H9 (cell line): ENCODE data around the gene COPRS. TPM values are rescaled to one million over a fixed set of nuclear protein-coding genes. Genes with fewer than 3 reads are reported as not detected.

Source experiments
- DNase-seq: peaks from one replicate; pipeline ENCODE4 v3.0.0-alpha.2; 2017
- H2AFZ ChIP-seq: one replicate; pipeline ENCODE4 v1.6.1; 2013; ENCODE audit warnings: mild to moderate bottlenecking, low read length, control low read depth, moderate library complexity
- H2AK5ac ChIP-seq: 2 replicates; pipeline ENCODE4 v1.6.1; 2013; ENCODE audit warnings: low read length, control low read depth, mixed read lengths; ENCODE audit not compliant: insufficient read length
- H2BK120ac ChIP-seq: one replicate; pipeline ENCODE4 v1.6.1; 2013; ENCODE audit warnings: low read depth, mild to moderate bottlenecking, low read length, control low read depth, inconsistent platforms; ENCODE audit not compliant: poor library complexity, severe bottlenecking
- H2BK12ac ChIP-seq: 2 replicates; pipeline ENCODE4 v1.6.1; 2013; ENCODE audit warnings: low read length, control low read depth, mixed read lengths, low read depth; ENCODE audit not compliant: insufficient read length
- H2BK15ac ChIP-seq: 2 replicates; pipeline ENCODE4 v1.6.1; 2013; ENCODE audit warnings: low read depth, low read length, control low read depth
- H2BK20ac ChIP-seq: one replicate; pipeline ENCODE4 v1.6.1; 2013; ENCODE audit warnings: low read depth, mild to moderate bottlenecking, low read length, control low read depth, inconsistent platforms; ENCODE audit not compliant: poor library complexity, severe bottlenecking
- H2BK5ac ChIP-seq: 2 replicates; pipeline ENCODE4 v1.6.1; 2013; ENCODE audit warnings: low read length, control low read depth, mixed read lengths; ENCODE audit not compliant: insufficient read length
- H3K14ac ChIP-seq: 2 replicates; pipeline ENCODE4 v1.6.1; 2013; ENCODE audit warnings: low read length, control low read depth; ENCODE audit not compliant: insufficient read depth
- H3K18ac ChIP-seq: 2 replicates; pipeline ENCODE4 v1.6.1; 2013; ENCODE audit warnings: low read depth, mild to moderate bottlenecking, mixed read lengths, low read length, control low read depth; ENCODE audit not compliant: insufficient read length
- H3K23ac ChIP-seq: 2 replicates; pipeline ENCODE4 v1.6.1; 2013; ENCODE audit warnings: low read length, control low read depth, mixed read lengths, low read depth; ENCODE audit not compliant: insufficient read length
- H3K23me2 ChIP-seq: 2 replicates; pipeline ENCODE4 v1.6.1; 2013; ENCODE audit warnings: low read depth, mild to moderate bottlenecking, mixed read lengths, low read length, control low read depth; ENCODE audit not compliant: insufficient read length, poor library complexity, severe bottlenecking
- H3K27ac ChIP-seq: 2 replicates; pipeline ENCODE4 v1.5.1; 2013; ENCODE audit warnings: low read length, control low read depth, mixed read lengths, low read depth; ENCODE audit not compliant: insufficient read length
- H3K27me3 ChIP-seq: 2 replicates; pipeline ENCODE4 v1.6.1; 2013; ENCODE audit warnings: low read length, control low read depth, inconsistent platforms; ENCODE audit not compliant: insufficient read depth
- H3K4ac ChIP-seq: 2 replicates; pipeline ENCODE4 v1.6.1; 2013; ENCODE audit warnings: low read depth, mild to moderate bottlenecking, control low read depth, inconsistent platforms, low read length, moderate library complexity
- H3K4me1 ChIP-seq: 2 replicates; pipeline ENCODE4 v1.6.1; 2013; ENCODE audit warnings: low read length, control low read depth, inconsistent platforms; ENCODE audit not compliant: insufficient read depth
- H3K4me2 ChIP-seq: 2 replicates; pipeline ENCODE4 v1.6.1; 2013; ENCODE audit warnings: low read length, control low read depth, mixed read lengths; ENCODE audit not compliant: insufficient read length, insufficient read depth
- H3K56ac ChIP-seq: 2 replicates; pipeline ENCODE4 v1.6.1; 2013; ENCODE audit warnings: low read depth, mild to moderate bottlenecking, mixed read lengths, low read length, control low read depth; ENCODE audit not compliant: insufficient read length
- H3K79me1 ChIP-seq: 2 replicates; pipeline ENCODE4 v1.6.1; 2013; ENCODE audit warnings: low read depth, mild to moderate bottlenecking, moderate library complexity, low read length, control low read depth, inconsistent platforms; ENCODE audit not compliant: insufficient read depth, poor library complexity, severe bottlenecking
- H3K79me2 ChIP-seq: 2 replicates; pipeline ENCODE4 v1.6.1; 2013; ENCODE audit warnings: low read length, control low read depth, inconsistent platforms; ENCODE audit not compliant: insufficient read depth
- H3K9ac ChIP-seq: 2 replicates; pipeline ENCODE4 v1.6.1; 2013; ENCODE audit warnings: low read length, control low read depth, mixed read lengths; ENCODE audit not compliant: insufficient read length; ENCODE audit errors: extremely low read depth
- H3K9me3 ChIP-seq: one replicate; pipeline ENCODE4 v1.6.1; 2013; ENCODE audit warnings: low read depth, low read length, inconsistent platforms; ENCODE audit not compliant: control insufficient read depth
- H3T11ph ChIP-seq: one replicate; pipeline ENCODE4 v1.6.1; 2013; ENCODE audit warnings: mild to moderate bottlenecking, low read length, control low read depth, inconsistent platforms
- H4K20me1 ChIP-seq: one replicate; pipeline ENCODE4 v1.6.1; 2013; ENCODE audit not compliant: control insufficient read depth, insufficient read length, insufficient read depth
- H4K5ac ChIP-seq: 2 replicates; pipeline ENCODE4 v1.6.1; 2013; ENCODE audit warnings: low read depth, mild to moderate bottlenecking, mixed read lengths, low read length, control low read depth; ENCODE audit not compliant: insufficient read length
- H4K8ac ChIP-seq: replicated peaks from 2 replicates; pipeline ENCODE4 v1.6.1; 2013; ENCODE audit warnings: low read length, control low read depth, mixed read lengths, low read depth; ENCODE audit not compliant: insufficient read length
- H4K91ac ChIP-seq: 2 replicates; pipeline ENCODE4 v1.6.1; 2013; ENCODE audit warnings: low read depth, mild to moderate bottlenecking, moderate library complexity, mixed read lengths, low read length, control low read depth; ENCODE audit not compliant: insufficient read length
- H3K27ac Mint-ChIP-seq, 3 experiments: 2 replicates in 2 of 3; 3 replicates in 1 of 3; pipeline ENCODE4 v1.8.0; 2020 to 2021; ENCODE audit warnings: mixed read lengths in 3 of 3, mild to moderate bottlenecking in 1 of 3, moderate library complexity in 1 of 3
- H3K27me3 Mint-ChIP-seq: 2 replicates; pipeline ENCODE4 v1.8.0; 2021; ENCODE audit warnings: low read depth, mild to moderate bottlenecking, moderate library complexity, mixed read lengths
- H3K36me3 Mint-ChIP-seq, 3 experiments: 2 replicates in 2 of 3; 3 replicates in 1 of 3; pipeline ENCODE4 v1.8.0; 2020 to 2021; ENCODE audit warnings: low read depth in 3 of 3, mixed read lengths in 3 of 3; ENCODE audit not compliant: insufficient read depth in 1 of 3
- H3K4me1 Mint-ChIP-seq, 2 experiments: 2 replicates each; pipeline ENCODE4 v1.8.0; 2020; ENCODE audit warnings: mixed read lengths in 2 of 2
- H3K4me3 Mint-ChIP-seq, 2 experiments: 2 replicates in 1 of 2; 3 replicates in 1 of 2; pipeline ENCODE4 v1.8.0; 2020 to 2021; ENCODE audit warnings: mild to moderate bottlenecking in 2 of 2, mixed read lengths in 2 of 2, moderate library complexity in 1 of 2
- H3K9me3 Mint-ChIP-seq, 2 experiments: 2 replicates in 1 of 2; 3 replicates in 1 of 2; pipeline ENCODE4 v1.8.0; 2020; ENCODE audit warnings: mild to moderate bottlenecking in 2 of 2, mixed read lengths in 2 of 2, moderate library complexity in 1 of 2
- CTCF ChIP-seq: fragments of 200-600 bp; sonication (generic); conservative IDR thresholded peaks from 3 replicates; pipeline ENCODE4 v1.8.0; 2021; ENCODE audit warnings: antibody characterized with exemption, mild to moderate bottlenecking
- WGBS: extraction: QIAGEN DNeasy Blood & Tissue Kit; methylation state at CpG from one replicate; pipeline ENCODE4 v1.1.7; 2013; ENCODE audit warnings: missing lambda C conversion rate, low lambda C conversion rate, mixed read lengths; ENCODE audit not compliant: insufficient read length; ENCODE audit errors: extremely low coverage; 5-methylcytosine and 5-hydroxymethylcytosine counted together
- total RNA-seq: library from RNA; stranded (reverse); gene quantifications from 2 replicates; pipeline ENCODE4 v1.2.1, GENCODE V29; 2021

The COPRS gene
- total RNA-seq, 1 experiment from 2014 or later, result 43.8 TPM

DNA sequence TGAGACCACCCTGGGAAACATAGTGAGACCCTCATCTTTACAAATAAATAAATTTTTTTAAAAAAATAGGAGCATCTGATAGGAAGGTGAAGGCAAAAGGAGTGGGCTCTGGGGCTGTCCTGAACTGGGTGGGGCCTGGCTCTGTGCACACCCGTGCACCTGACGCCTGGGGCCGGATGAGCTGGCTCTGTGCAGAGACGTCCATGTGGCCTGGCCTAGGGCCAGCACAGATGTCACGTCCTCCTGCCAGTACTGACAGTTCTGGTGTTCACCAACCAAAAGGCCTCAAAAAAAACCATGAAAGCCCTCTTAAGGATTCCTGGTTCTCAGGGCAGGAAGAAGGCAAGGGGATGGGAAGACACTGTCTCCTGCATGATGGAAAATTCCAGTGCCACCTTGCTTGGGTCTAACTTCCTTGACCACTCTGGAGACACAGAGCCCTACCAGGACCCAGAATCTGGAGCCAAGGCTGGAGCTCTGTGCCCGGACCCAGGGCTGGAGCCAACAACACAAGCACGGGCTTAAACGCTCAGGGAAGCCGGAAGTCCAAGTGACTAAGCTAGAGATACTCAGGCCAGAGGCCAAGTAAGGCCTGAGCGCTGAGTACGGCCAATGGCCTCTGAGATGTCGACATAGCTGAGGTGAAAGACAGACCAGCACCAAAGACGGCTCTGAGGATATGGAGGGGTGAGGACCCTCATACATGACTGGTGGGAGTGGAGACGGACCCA, 32.9 kb downstream of the COPRS start:
- H3K4me2 ChIP-seq, result no peak overlapping the region
- no peak overlapping the region for H4K91ac ChIP-seq
- H4K5ac ChIP-seq, result no peak overlapping the region
- H3K27ac ChIP-seq, result no peak overlapping the region
- no peak for TF ChIP-seq CTCF
- no peaks in the 10 kb centered on the region for H3K4me1 ChIP-seq
- H4K8ac ChIP-seq, result no peak overlapping the region
- no peak overlapping the region for H2BK15ac ChIP-seq
- no peak overlapping the region for H3K56ac ChIP-seq
- no peaks in the 10 kb centered on the region for H3K9me3 ChIP-seq
- no peak overlapping the region for H2AK5ac ChIP-seq
- no peaks in the 10 kb centered on the region for H3K79me2 ChIP-seq
- no CpG with 5 or more reads among the region's 14 CpGs for WGBS
- Mint-ChIP-seq H3K27ac (no peak overlapping the region), H3K4me3 (no peak overlapping the region), H3K27me3 (no peaks in the 10 kb centered on the region), H3K36me3 (no peaks in the 10 kb centered on the region), H3K9me3 (no peaks in the 10 kb centered on the region), H3K4me1 (no peaks in the 10 kb centered on the region)
- H3K23ac ChIP-seq, result no peak overlapping the region
- H2BK12ac ChIP-seq, result no peak overlapping the region
- H3K23me2 ChIP-seq, result no peaks in the 10 kb centered on the region
- no peak overlapping the region for H2BK120ac ChIP-seq
- H3K27me3 ChIP-seq, result no peaks in the 10 kb centered on the region
- H3T11ph ChIP-seq, result no peak overlapping the region
- H2BK20ac ChIP-seq, result no peak overlapping the region
- no peak overlapping the region for H2BK5ac ChIP-seq
- no peak overlapping the region for H3K4ac ChIP-seq
- H3K9ac ChIP-seq, result no peak overlapping the region
- no peak overlapping the region for H3K18ac ChIP-seq
- H4K20me1 ChIP-seq, result no peaks in the 10 kb centered on the region
- H3K79me1 ChIP-seq, result no peaks in the 10 kb centered on the region
- no peak for DNase-seq
- H2AFZ ChIP-seq, result no peak overlapping the region
- H3K14ac ChIP-seq, result no peak overlapping the region; the same call in 1 of the 2 replicates
